Measurements from ENCODE around the gene CELA3A. TPM values are rescaled to one million over a fixed set of nuclear protein-coding genes. Genes with fewer than 3 reads are reported as not detected.

Gene CELA3A
- total RNA-seq, 4 donors from 2014 or later: not detected

- 60 to 71% methylated on average over 6 to 7 of the region's 7 CpGs for WGBS, 2 donors
- TF ChIP-seq CTCF (IDR thresholded peaks at IDR 0.05): no peak
- TF ChIP-seq POLR2A (IDR thresholded peaks at IDR 0.05): no peak
- DNase-seq: no peak
- no peak overlapping the region for H3K4me3 ChIP-seq
- peaks cover 17 to 46% (median 28%) of the 10 kb centered on the region in 3 donors for H3K4me1 ChIP-seq
- intact Hi-C loops (cut with DNase I): no loop called here
- no peak overlapping the region for H3K27ac ChIP-seq
- no peaks in the 10 kb centered on the region for H3K36me3 ChIP-seq
- H3K27me3 ChIP-seq: no peaks in the 10 kb centered on the region
- H3K9me3 ChIP-seq: no peaks in the 10 kb centered on the region
Observed at GRCh38 chr1:22037520-22037919, 36.1 kb downstream of the CELA3A start.

- Histone ChIP-seq H3K27ac (no peak overlapping the region), H3K4me1 (peaks cover 22 to 52% (median 33%) of the 10 kb centered on the region in 3 donors)
Observed at GRCh38 chr1:22038036-22038435, 36.6 kb downstream of the CELA3A start.

GRCh38 chr1:22039594-22040285, 38.3 kb downstream of the CELA3A start:
- H3K27ac ChIP-seq: peak overlapping the region; percentile 68 to 89 (median 85)
- H3K4me1 ChIP-seq: peaks cover 24 to 69% (median 48%) of the 10 kb centered on the region in 3 donors
- H3K27me3 ChIP-seq: no peaks in the 10 kb centered on the region
- intact Hi-C loops (cut with DNase I): no loop called here
- H3K4me3 ChIP-seq: peak overlapping the region in 1 of 4 donors; percentile 30
- H3K9me3 ChIP-seq: no peaks in the 10 kb centered on the region
- peak; percentile 55 for DNase-seq
- H3K36me3 ChIP-seq: no peaks in the 10 kb centered on the region
- WGBS, 2 donors: 29 to 38% methylated on average over 6 of the region's 6 CpGs
- TF ChIP-seq CTCF (IDR thresholded peaks at IDR 0.05) (peak in 2 of 6 experiments; percentile 22 to 40), POLR2A (IDR thresholded peaks at IDR 0.05) (peak in 1 of 4 donors; percentile 26)

More at GRCh38 chr1:22038036-22038435, 36.6 kb downstream of the CELA3A start:
- no peak for TF ChIP-seq CTCF (IDR thresholded peaks at IDR 0.05)
- no peak for TF ChIP-seq POLR2A (IDR thresholded peaks at IDR 0.05)
- DNase-seq: no peak
- Histone ChIP-seq H3K4me3 (no peak overlapping the region), H3K27me3 (no peaks in the 10 kb centered on the region), H3K36me3 (no peaks in the 10 kb centered on the region), H3K9me3 (no peaks in the 10 kb centered on the region)
- intact Hi-C loops (cut with DNase I): no loop called here
- WGBS, 2 donors: 62 to 89% methylated on average over 1 to 5 of the region's 5 CpGs

- H3K9me3 ChIP-seq: no peaks in the 10 kb centered on the region
- H3K4me3 ChIP-seq: no peak overlapping the region
- no peaks in the 10 kb centered on the region for H3K27me3 ChIP-seq
- no peak for DNase-seq
- no peaks in the 10 kb centered on the region for H3K36me3 ChIP-seq
- TF ChIP-seq POLR2A (IDR thresholded peaks at IDR 0.05) (no peak), CTCF (IDR thresholded peaks at IDR 0.05) (no peak)
- peak overlapping the region; percentile 68 to 89 (median 85) for H3K27ac ChIP-seq
- intact Hi-C loops (cut with DNase I): no loop called here
- 71 to 76% methylated on average over 3 to 4 of the region's 5 CpGs for WGBS, 2 donors
- H3K4me1 ChIP-seq: peaks cover 24 to 74% (median 52%) of the 10 kb centered on the region in 3 donors
Observed at GRCh38 chr1:22040286-22040623, 38.8 kb downstream of the CELA3A start.

- DNase-seq: no peak
- H3K4me3 ChIP-seq: no peak overlapping the region
- no peaks in the 10 kb centered on the region for H3K9me3 ChIP-seq
- peaks cover 24 to 75% (median 54%) of the 10 kb centered on the region in 3 donors for H3K4me1 ChIP-seq
- TF ChIP-seq CTCF (IDR thresholded peaks at IDR 0.05): no peak
- no peak for TF ChIP-seq POLR2A (IDR thresholded peaks at IDR 0.05)
- no peaks in the 10 kb centered on the region for H3K36me3 ChIP-seq
- peak overlapping the region; percentile 14 to 89 (median 76) for H3K27ac ChIP-seq
- WGBS, 2 donors: 42 to 82% methylated on average over 1 of the region's 1 CpG
- H3K27me3 ChIP-seq: no peaks in the 10 kb centered on the region
- intact Hi-C loops (cut with DNase I): no loop called here
Observed at GRCh38 chr1:22041505-22041904, 40.0 kb downstream of the CELA3A start.

Data from esophagus squamous epithelium (tissue), 5 donors.